Activated T-helper 1 cell treated with Interleukin-2 at 50 U/mL for 16 hours (primary cell): ENCODE results near the gene CCL27.

Source experiments
- DNase-seq: peaks from one replicate; pipeline ENCODE4 v3.0.0-alpha.2; 2020; ENCODE audit warnings: low read depth

Gene CCL27

DNA sequence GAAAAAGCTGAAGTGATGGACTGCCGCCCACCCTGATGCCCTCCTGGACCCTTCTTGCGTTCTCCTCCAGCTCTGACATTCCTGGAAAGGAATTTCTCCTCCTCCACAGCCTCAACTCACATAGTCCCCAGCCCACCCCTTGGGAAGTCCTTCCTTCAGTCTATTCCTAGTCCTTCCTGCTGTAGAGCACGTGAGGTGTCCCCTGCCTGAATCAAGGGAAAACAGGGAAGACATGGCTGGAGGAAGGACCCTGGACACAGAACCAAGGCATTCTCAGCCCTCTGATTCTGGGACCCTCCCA lies 37.3 kb downstream of the CCL27 start:
- DNase-seq = no peak

DNA sequence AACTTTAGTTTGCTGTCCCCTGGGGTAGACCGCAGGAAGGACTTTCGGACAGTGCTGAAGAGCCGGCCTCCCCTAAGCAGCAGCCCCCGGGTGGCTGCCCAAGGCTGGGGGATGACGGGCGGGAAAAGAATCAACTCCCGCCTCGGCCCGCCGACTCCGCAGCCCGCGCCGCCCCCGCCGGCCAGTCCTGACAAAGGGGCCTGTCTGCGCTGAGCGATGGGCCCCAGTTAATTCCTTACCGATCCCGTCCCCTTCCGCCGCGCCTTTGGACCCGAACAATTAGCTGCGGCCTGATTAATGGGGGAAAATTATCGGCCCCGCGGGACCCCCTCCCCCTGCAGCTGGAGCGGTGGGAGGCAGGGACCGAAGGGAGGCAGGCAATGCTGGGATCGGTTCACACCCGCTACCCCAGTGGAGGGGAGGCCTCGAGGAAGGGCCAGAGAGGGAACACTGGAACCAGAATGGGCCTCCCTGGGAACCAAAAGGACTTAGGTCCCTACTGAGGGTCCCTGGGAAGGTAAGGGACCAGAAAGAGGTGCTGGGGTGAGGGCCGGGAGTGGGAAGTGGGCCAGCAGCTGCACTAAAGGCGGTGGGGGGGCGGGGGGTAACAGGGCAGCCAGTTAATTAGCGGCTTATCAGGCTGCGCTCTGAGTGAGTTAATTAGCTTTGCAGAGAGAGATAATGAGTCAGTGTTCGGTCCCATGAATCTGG lies 37.8 kb downstream of the CCL27 start:
- no peak for DNase-seq

DNA sequence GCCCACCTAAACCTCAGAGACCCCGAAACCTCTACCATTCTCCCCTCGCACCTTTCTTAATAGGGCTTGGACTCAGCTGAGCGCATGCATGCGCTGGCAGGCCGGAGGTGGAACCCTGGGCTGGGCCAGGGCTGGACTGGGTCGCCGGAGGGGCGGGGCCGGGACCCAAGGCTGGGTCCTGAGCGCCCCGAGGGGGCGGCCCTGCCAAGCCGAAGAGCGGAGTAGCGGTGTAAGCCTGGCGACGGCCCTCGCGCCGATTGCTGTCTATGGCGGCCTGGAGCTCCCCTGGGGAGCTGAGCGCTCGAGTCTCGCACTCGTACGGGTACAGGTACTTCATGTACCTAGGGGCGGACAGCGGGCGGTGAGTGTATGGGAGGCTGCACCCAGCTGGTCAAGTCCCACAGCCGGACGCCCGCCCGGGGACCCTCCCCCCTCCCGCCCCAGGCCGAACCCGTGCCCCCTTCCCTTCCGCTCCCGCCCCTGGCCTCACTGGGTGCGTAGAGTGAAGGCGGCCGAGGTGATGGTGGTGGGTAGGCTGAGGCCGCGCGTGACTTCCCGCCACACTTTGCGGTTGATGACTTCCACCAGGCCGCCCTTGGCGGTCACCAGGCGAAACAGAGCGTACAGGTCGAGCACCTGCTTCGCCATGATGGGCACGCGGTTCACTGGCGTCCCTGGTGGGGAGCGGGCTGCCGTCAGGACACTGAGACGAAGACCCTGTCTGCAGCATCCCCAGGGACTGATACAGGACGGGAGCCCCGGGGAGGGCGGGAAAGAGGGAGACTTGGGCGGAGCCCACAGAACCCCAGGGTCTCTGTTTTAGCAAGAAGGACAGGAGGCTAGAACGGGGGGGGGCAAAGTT lies 38.9 kb downstream of the CCL27 start:
- DNase-seq = no peak

DNA sequence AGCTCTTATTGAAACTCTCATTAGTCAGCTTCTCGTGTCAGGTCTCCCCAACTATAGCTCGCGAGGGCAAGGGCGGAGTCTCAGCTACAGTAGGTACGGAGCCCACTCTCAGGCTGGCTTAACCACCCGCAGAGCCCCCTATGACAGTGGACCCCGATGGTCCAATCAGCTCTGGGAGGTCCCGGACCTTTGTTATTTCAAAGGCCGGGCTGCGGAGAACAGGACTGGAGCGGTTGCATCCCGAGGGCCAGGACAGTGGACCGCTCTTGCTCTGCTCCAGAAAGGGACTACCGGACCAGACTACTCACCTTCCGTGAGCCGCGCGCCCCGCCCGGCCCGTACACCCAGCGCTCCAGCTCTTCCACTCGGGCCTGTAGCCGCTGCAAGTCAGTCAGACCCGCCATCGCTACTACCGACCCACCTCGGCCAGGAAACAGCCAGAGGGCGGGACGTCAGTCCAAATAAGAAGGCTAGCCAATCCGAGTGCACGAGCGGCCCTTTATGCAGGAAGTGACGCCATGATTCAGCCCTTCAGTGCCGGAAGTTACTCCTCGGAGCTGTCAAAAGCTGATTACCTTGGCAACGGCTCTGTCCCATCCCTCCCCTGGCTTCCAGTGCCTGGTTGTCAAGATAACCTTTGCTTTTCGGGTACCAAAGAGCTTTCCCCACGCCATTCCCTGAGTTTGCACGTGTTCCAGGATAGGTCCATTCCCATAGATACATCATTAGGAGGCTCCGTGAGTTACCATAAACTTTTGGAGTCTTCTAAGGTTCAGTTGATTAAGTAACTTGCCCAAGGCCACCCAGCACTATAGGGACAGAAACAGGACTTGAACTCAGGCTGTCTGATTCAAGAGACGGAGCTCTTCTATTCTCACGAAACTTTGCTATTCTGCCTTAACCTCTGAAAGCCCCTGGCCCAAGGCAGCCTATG lies 42.1 kb downstream of the CCL27 start, which contains the start of gene DCTN3:
Gene DCTN3 (minus strand): TSS at position 435 of the 934 bp plus-strand sequence. CDS start 31 bp downstream, at position 404.
- DNase-seq = peak; percentile 82

DNA sequence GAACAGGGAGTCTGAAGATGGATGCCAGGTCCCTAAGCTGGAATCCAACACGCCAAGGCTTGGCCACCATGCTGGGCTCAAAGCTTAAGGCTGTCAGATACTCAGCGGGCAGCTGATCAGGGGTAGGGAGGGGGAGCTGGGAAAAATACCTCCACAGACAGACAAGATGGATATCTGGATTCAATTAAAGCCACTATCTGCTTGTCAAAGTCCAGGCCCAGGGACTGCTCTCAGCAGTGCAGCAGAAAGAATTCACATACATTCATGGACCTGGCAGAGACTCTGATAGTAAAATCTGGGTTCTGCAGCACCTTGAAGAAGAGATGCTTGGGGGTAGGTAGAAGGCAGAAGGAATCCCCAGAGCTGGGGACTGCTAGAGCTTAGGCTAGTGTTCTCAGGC lies 47.3 kb downstream of the CCL27 start:
- no peak for DNase-seq

DNA sequence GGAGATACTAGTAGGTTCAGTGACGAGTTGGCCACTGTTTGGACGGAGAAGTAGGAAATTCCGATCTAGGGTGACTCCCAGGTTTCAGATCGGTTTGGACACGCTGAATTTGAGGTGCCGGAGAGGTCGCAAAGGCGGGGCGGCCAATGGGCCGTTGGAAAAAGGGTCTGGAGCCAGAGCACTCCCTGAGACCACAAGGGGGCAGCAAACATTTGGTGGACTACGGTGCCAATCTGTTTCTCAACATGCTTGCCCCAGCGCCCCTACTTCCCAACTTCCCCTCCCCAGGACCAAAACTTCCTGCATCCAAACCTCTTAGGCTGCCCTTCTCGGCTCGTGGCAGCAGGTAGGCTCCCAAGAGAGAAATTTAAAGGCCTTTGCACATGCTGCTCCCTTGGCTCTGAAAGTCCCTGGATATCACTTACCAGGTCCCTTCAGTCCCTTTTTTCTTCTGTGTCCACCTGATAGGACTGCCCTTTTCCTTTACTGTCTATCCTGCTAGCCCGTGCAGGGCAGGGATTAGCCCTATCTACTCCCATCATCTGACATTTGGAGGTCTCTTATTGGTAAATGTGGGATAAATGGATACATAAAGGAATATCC lies 49.6 kb downstream of the CCL27 start:
- peak; percentile 55 for DNase-seq
